ENCODE results near the gene XXYLT1. TPM values are rescaled to one million over a fixed set of nuclear protein-coding genes. Genes with fewer than 3 reads are reported as not detected.

The XXYLT1 gene
- total and polyA plus RNA-seq, 2 of the 8 experiments (the other 6 are each of a cell fraction or from before 2014, with no cell fraction given), result 18.9 to 23.8 TPM

- no peak for TF ChIP-seq CHD7 (IDR thresholded peaks at IDR 0.05; ENCODE audit: insufficient replicate concordance, low read length)
- no peak for TF ChIP-seq JUND (IDR thresholded peaks at IDR 0.05; ENCODE audit: low read length)
- TF ChIP-seq NRF1 (IDR thresholded peaks at IDR 0.05; ENCODE audit: low read depth, low read length), result no peak
- TF ChIP-seq PHF8 (conservative IDR thresholded peaks at IDR 0.05; ENCODE audit: low read depth, low read length), result no peak
- TF ChIP-seq EGR1 (IDR thresholded peaks at IDR 0.05; ENCODE audit: borderline replicate concordance, low read depth, low read length), result no peak
- no peak for TF ChIP-seq TBP (IDR thresholded peaks at IDR 0.05; ENCODE audit: low read depth, low read length)
- TF ChIP-seq RBBP5 (IDR thresholded peaks at IDR 0.05; ENCODE audit: borderline replicate concordance, low read depth, low read length), result no peak
Measured at GRCh38 chr3:195129644-195130492, 141.1 kb downstream of the XXYLT1 start (continued).
